Body of pancreas (tissue), 4 donors: ENCODE data around the gene TMTC4.

Experiments
- POLR2A ChIP-seq, 3 donors: fragments of 450-650 bp; IDR thresholded peaks; one replicate each; pipeline ENCODE4 v1.6.1; 2016; ENCODE audit warnings: antibody characterized with exemption in 3 of 3, mild to moderate bottlenecking in 2 of 3
- TF ChIP-seq, protein P1 (sequence below), 7 experiments: fragments of 450-650 bp in 4 of 7; fragments of 200-600 bp in 3 of 7; sonication (generic) in 3 of 7; IDR thresholded peaks; one replicate each; pipeline ENCODE4 v1.5.1; 2016 to 2019; ENCODE audit warnings: antibody characterized with exemption in 7 of 7

DNA sequence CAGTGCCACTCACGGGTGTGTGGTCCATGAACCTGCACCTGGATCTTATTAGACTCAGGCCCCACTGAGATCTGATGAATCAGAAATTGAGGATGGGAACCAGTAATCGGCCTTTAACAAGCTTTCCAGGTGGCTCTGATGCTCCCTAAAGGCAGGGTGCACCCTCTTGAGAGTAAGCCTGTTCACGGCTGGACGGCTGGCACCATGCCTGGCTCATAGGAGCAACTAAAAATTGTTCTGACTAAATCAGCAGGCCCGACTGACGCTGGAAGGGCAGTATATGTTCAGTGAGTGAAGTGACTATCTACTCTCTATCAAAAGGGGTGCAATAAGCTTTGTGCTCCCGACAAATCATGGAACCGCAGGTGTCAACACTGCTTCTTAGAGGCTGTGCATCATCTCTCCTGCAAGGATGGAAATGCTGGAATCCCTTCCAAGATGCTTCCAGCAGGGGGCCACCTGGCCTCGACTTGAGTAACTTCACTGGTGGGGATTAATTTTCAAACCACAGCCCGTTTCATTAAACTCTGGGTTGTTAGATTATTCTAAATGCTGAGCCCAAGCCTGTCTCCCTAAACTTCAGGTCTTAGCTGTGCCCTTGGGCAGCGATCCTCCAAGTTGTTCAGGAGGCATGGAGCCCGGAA, 28.4 kb downstream of the TMTC4 start:
- TF ChIP-seq, protein P1, sequence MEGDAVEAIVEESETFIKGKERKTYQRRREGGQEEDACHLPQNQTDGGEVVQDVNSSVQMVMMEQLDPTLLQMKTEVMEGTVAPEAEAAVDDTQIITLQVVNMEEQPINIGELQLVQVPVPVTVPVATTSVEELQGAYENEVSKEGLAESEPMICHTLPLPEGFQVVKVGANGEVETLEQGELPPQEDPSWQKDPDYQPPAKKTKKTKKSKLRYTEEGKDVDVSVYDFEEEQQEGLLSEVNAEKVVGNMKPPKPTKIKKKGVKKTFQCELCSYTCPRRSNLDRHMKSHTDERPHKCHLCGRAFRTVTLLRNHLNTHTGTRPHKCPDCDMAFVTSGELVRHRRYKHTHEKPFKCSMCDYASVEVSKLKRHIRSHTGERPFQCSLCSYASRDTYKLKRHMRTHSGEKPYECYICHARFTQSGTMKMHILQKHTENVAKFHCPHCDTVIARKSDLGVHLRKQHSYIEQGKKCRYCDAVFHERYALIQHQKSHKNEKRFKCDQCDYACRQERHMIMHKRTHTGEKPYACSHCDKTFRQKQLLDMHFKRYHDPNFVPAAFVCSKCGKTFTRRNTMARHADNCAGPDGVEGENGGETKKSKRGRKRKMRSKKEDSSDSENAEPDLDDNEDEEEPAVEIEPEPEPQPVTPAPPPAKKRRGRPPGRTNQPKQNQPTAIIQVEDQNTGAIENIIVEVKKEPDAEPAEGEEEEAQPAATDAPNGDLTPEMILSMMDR (IDR thresholded peaks at IDR 0.05): peak in 4 of 7 experiments; percentile 17 to 29 (median 24)
- no peak for TF ChIP-seq POLR2A (IDR thresholded peaks at IDR 0.05)
